Esophagus squamous epithelium (tissue), 4 donors: ENCODE results near the gene CAMP.

Experiments
- CTCF ChIP-seq, 6 experiments: fragments of 450-650 bp in 4 of 6; fragments of 200-600 bp in 2 of 6; sonication (generic) in 2 of 6; IDR thresholded peaks; one replicate each; pipeline ENCODE4 v1.5.1; 2016 to 2019; ENCODE audit warnings: antibody characterized with exemption in 6 of 6, mild to moderate bottlenecking in 4 of 6, moderate library complexity in 4 of 6
- POLR2A ChIP-seq, 4 donors: fragments of 450-650 bp; IDR thresholded peaks; one replicate each; pipeline ENCODE4 v1.6.1; 2017; ENCODE audit warnings: antibody characterized with exemption in 4 of 4, mild to moderate bottlenecking in 4 of 4, moderate library complexity in 3 of 4

- no peak for TF ChIP-seq CTCF (IDR thresholded peaks at IDR 0.05)
- TF ChIP-seq POLR2A (IDR thresholded peaks at IDR 0.05) = no peak
Measured at GRCh38 chr3:48199117-48199516, 24.2 kb upstream of the CAMP start.
